PFSK-1 (cell line): ENCODE measurements around the gene PGLYRP2.

Experiments used
- FOXP2 ChIP-seq: optimal IDR thresholded peaks from 2 replicates; pipeline ENCODE3; 2011; ENCODE audit warnings: borderline replicate concordance, control low read depth, inconsistent platforms; ENCODE audit not compliant: insufficient read depth; ENCODE audit errors: extremely low read length, extremely low read depth
- POLR2AphosphoS5 ChIP-seq: IDR thresholded peaks from 2 replicates; pipeline ENCODE4 v1.6.1; 2012; ENCODE audit warnings: low read depth, mild to moderate bottlenecking, control low read depth, low read length, moderate library complexity
- SIN3A ChIP-seq: IDR thresholded peaks from 2 replicates; pipeline ENCODE4 v1.6.1; 2012; ENCODE audit warnings: mild to moderate bottlenecking, low read length, moderate library complexity, borderline replicate concordance; ENCODE audit not compliant: insufficient read depth
- TAF1 ChIP-seq: IDR thresholded peaks from 2 replicates; pipeline ENCODE4 v1.6.1; 2012; ENCODE audit warnings: low read length, control low read depth, borderline replicate concordance; ENCODE audit not compliant: insufficient read depth
- TF ChIP-seq, protein P1 (sequence below), 2 experiments: IDR thresholded peaks; 2 replicates each; pipeline versions ENCODE4 v1.6.1 to v1.8.0; 2011 to 2012; ENCODE audit warnings: low read depth in 2 of 2, low read length in 2 of 2, control low read depth in 1 of 2, inconsistent platforms in 1 of 2, mild to moderate bottlenecking in 1 of 2, moderate library complexity in 1 of 2; ENCODE audit not compliant: insufficient read depth in 1 of 2

Gene PGLYRP2

DNA sequence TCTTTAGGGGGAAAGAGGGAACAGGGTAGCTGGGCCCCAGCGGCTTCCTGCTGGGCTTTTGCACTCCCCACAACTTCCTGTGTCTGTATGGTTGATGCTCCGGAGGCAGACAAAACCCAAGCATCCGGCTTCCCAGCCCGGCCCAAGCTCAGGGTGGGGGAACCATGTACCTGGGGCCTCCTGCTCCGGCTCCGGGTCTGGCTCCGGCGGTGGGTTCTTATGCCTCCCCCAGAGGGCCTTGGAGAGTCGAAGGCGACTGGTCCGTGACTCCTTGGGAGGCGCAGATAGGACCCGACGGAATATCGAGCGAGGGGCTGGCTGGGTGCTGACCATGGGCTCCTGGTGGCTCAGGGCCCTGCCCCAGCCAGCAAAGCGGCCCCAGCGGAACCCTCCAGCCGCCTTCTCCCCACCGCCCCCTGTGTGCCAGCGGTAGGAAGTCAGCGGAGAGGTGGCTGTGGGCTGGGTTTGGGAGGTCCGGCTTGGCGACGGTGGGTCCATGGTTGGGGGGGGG, 15.4 kb downstream of the PGLYRP2 start:
- TF ChIP-seq POLR2AphosphoS5 (no peak), SIN3A (no peak), FOXP2 (no peak), TAF1 (no peak)
- TF ChIP-seq, protein P1, sequence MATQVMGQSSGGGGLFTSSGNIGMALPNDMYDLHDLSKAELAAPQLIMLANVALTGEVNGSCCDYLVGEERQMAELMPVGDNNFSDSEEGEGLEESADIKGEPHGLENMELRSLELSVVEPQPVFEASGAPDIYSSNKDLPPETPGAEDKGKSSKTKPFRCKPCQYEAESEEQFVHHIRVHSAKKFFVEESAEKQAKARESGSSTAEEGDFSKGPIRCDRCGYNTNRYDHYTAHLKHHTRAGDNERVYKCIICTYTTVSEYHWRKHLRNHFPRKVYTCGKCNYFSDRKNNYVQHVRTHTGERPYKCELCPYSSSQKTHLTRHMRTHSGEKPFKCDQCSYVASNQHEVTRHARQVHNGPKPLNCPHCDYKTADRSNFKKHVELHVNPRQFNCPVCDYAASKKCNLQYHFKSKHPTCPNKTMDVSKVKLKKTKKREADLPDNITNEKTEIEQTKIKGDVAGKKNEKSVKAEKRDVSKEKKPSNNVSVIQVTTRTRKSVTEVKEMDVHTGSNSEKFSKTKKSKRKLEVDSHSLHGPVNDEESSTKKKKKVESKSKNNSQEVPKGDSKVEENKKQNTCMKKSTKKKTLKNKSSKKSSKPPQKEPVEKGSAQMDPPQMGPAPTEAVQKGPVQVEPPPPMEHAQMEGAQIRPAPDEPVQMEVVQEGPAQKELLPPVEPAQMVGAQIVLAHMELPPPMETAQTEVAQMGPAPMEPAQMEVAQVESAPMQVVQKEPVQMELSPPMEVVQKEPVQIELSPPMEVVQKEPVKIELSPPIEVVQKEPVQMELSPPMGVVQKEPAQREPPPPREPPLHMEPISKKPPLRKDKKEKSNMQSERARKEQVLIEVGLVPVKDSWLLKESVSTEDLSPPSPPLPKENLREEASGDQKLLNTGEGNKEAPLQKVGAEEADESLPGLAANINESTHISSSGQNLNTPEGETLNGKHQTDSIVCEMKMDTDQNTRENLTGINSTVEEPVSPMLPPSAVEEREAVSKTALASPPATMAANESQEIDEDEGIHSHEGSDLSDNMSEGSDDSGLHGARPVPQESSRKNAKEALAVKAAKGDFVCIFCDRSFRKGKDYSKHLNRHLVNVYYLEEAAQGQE (IDR thresholded peaks at IDR 0.05; ENCODE audit: insufficient read depth in 1 of 2, low read depth in 2 of 2, low read length in 2 of 2), result no peak

DNA sequence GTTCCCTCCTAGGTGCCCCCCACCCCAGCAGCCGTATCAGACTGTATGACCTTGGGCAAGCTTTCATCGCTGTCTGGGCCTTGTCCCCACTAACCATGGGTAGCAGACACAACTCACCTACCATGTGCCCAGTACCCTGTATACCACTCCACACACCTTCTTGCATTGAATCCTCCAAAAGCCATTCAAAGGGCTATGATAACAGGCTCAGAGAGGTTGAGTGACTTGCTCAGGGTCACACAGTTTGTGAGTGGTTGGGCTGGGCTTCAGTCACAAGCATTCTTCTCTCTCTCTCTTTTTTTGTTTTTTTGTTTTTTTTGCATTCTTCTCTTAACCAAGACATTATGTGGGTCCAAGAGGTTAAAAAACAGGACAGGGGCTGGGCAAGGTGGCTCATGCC, 17.6 kb downstream of the PGLYRP2 start:
- TF ChIP-seq POLR2AphosphoS5 (no peak), FOXP2 (no peak), TAF1 (no peak), SIN3A (no peak)
- TF ChIP-seq, protein P1 (IDR thresholded peaks at IDR 0.05; ENCODE audit: insufficient read depth in 1 of 2, low read depth in 2 of 2, low read length in 2 of 2), result no peak

DNA sequence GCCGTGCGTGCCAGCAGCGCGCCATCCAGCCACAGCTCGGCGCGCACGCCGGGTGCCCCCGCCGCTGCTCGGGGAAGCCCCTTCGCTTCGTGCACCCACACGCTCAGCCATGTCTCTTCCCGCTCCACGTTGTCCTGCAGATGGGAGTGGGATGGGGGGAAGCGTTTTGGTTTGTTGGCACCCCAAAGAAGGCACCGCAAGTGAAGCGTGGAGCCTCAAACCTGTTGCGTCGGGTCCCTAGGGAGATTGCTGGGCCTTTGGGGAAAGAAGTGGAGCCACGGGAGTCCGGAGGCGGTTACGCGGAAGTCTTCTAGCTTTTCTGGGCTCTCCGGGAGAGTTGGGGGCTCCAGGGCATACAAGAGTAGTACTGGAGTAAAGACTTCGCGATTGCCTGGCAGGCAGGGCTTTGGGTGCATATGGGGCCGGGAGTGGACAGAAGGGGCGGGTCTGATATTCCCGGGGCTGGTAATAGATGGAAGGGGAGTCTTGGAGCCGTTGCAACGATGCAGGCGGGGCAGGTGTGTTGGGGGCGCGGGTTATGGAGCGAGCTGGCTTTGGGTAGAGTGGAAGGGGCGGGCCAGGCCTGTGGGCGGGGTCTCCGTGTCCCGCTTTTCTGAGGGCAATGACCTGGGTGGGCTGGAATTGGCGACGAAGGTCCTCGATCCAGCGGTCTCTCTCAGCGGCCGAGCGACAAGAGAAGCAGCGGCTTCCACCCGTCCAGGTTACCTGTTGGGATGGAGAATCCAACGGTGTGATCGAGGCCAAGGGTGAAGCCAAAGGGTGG, 21.4 kb downstream of the PGLYRP2 start:
- no peak for TF ChIP-seq POLR2AphosphoS5
- TF ChIP-seq TAF1, result no peak
- TF ChIP-seq SIN3A, result no peak
- TF ChIP-seq, protein P1 (IDR thresholded peaks at IDR 0.05; ENCODE audit: insufficient read depth in 1 of 2, low read depth in 2 of 2, low read length in 2 of 2), result no peak
- no peak for TF ChIP-seq FOXP2

DNA sequence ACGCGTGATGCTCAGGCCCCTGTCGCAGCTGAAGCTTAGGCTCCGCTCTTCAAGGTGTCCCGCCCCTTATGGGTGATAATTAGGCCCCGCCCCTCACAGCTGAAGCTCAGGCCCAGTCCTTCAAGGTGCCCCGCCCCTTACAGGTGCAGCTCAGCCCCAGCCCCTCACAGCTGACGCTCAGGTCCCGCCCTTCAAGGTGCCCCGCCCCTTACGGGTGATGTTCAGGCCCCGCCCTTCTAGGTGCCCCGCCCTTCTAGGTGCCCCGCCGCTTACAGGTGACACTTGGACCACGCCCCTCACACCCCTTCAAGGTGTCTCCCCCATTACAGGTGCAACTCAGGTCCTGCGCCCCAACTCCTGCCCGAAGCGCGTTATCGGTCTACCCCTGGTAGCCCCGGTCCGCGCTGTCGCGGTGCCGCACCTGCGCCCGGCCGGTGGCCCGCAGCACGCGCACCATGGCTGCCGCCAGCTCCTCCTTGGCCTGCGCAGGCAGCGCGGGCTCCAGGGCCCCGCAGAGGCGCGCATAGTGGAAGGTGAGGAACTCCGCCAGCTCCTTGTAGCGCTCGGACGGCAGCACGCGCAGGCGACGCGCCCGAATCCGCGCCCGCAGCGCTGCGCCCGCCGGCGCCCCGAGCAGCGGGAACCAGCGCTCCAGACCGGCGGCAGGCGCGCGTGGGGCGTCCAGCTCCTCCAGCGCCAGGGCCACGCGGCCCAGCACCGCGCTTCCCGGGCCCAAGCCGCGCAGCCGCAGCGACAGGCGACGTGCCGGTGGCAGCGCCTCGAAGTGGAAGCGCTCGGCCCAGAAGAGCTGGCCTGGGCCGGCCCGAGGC, 22.2 kb downstream of the PGLYRP2 start:
- TF ChIP-seq TAF1 (no peak), FOXP2 (no peak), POLR2AphosphoS5 (no peak), SIN3A (no peak)
- TF ChIP-seq, protein P1 (IDR thresholded peaks at IDR 0.05; ENCODE audit: insufficient read depth in 1 of 2, low read depth in 2 of 2, low read length in 2 of 2), result no peak
